IMR-90 (cell line): ENCODE measurements around the gene TMEM45B. TPM values are rescaled to one million over a fixed set of nuclear protein-coding genes. Genes with fewer than 3 reads are reported as not detected.
"Not testable (repeated sequence)": the region's sequence is repeated elsewhere in the genome, so short reads cannot be mapped to it uniquely, and the experiment has no call there.

ENCODE experiments used
- ATAC-seq: fragments of 200-7000 bp; cut with Tn5 transposase; 2 replicates; pipeline ENCODE4 v1.9.1; 2020; ENCODE audit warnings: low read depth, mild to moderate bottlenecking, moderate library complexity
- BruUV-seq: library from RNA; stranded (reverse); fragments of 400-500 nt; replicated peaks from 2 replicates; lab custom pipeline; 2021; lab: Mats Ljungman, UMichigan
- CTCF ChIA-PET: fragments of 300-600 bp; formaldehyde crosslinking; extraction: SDS; loops from one replicate; lab custom pipeline; 2021; ENCODE audit warnings: antibody characterized with exemption; lab: Yijun Ruan, JAX
- POLR2A ChIA-PET: fragments of 300-600 bp; sonication (Branson Sonifier 250); formaldehyde crosslinking; loops from one replicate; lab custom pipeline; 2022; ENCODE audit warnings: antibody characterized with exemption; ENCODE audit not compliant: unreplicated experiment; lab: Charles Lee
- DNase-seq: peaks from one replicate; pipeline ENCODE4 v3.0.0; 2013
- H2AFZ ChIP-seq: replicated peaks from 2 replicates; pipeline ENCODE3; 2013; ENCODE audit warnings: low read length, mild to moderate bottlenecking; ENCODE audit not compliant: poor library complexity
- H2AK5ac ChIP-seq: 2 replicates; pipeline ENCODE4 v1.6.1; 2013; ENCODE audit warnings: low read depth, low read length, inconsistent platforms
- H2AK9ac ChIP-seq: replicated peaks from 2 replicates; pipeline ENCODE3; 2013; ENCODE audit warnings: mild to moderate bottlenecking, low read depth, low read length, moderate library complexity; ENCODE audit not compliant: poor library complexity
- H2BK120ac ChIP-seq: 2 replicates; pipeline ENCODE4 v1.6.1; 2013; ENCODE audit warnings: low read depth, low read length, inconsistent platforms
- H2BK15ac ChIP-seq: 3 replicates; pipeline ENCODE4 v1.6.1; 2013; ENCODE audit warnings: low read depth, low read length, inconsistent platforms
- H2BK20ac ChIP-seq: 2 replicates; pipeline ENCODE4 v1.6.1; 2013; ENCODE audit warnings: low read depth, mild to moderate bottlenecking, inconsistent platforms, low read length, moderate library complexity
- H2BK5ac ChIP-seq: 2 replicates; pipeline ENCODE4 v1.6.1; 2013; ENCODE audit warnings: mild to moderate bottlenecking, low read depth, low read length, inconsistent platforms; ENCODE audit not compliant: poor library complexity, severe bottlenecking
- H3K14ac ChIP-seq: replicated peaks from 2 replicates; pipeline ENCODE4 v1.6.1; 2013; ENCODE audit warnings: low read depth, low read length, inconsistent platforms
- H3K18ac ChIP-seq: 2 replicates; pipeline ENCODE4 v1.6.1; 2013; ENCODE audit warnings: low read depth, low read length, control low read depth
- H3K23ac ChIP-seq: 2 replicates; pipeline ENCODE4 v1.6.1; 2013; ENCODE audit warnings: low read depth, low read length, inconsistent platforms
- H3K27ac ChIP-seq: 2 replicates; pipeline ENCODE4 v1.5.1; 2013; ENCODE audit warnings: mild to moderate bottlenecking, control low read depth, low read length; ENCODE audit not compliant: insufficient read depth
- H3K27me3 ChIP-seq: 2 replicates; pipeline ENCODE4 v1.6.1; 2013; ENCODE audit warnings: low read length; ENCODE audit not compliant: control insufficient read depth, insufficient read depth
- H3K36me3 ChIP-seq: 2 replicates; pipeline ENCODE4 v1.6.1; 2013; ENCODE audit warnings: low read length, mixed read lengths; ENCODE audit not compliant: control insufficient read depth, insufficient read depth
- H3K4ac ChIP-seq: 2 replicates; pipeline ENCODE4 v1.6.1; 2013; ENCODE audit warnings: low read depth, low read length, inconsistent platforms
- H3K4me1 ChIP-seq: 2 replicates; pipeline ENCODE4 v1.6.1; 2013; ENCODE audit warnings: low read length, mixed read lengths; ENCODE audit not compliant: control insufficient read depth, insufficient read depth
- H3K4me2 ChIP-seq: 2 replicates; pipeline ENCODE4 v1.6.1; 2013; ENCODE audit warnings: low read depth, mild to moderate bottlenecking, control low read depth, low read length, moderate library complexity
- H3K4me3 ChIP-seq: 2 replicates; pipeline ENCODE4 v1.5.1; 2013; ENCODE audit warnings: low read depth, mild to moderate bottlenecking, control low read depth, low read length, moderate library complexity; ENCODE audit not compliant: insufficient read depth
- H3K56ac ChIP-seq: 2 replicates; pipeline ENCODE4 v1.6.1; 2013; ENCODE audit warnings: low read length, inconsistent platforms; ENCODE audit not compliant: insufficient read depth; ENCODE audit errors: extremely low read depth
- H3K79me1 ChIP-seq, 2 experiments: 2 replicates each; pipeline ENCODE4 v1.6.1; 2013; ENCODE audit warnings: low read length in 2 of 2, inconsistent platforms in 1 of 2, low read depth in 1 of 2
- H3K9ac ChIP-seq: 2 replicates; pipeline ENCODE4 v1.6.1; 2013; ENCODE audit warnings: low read depth, low read length, control low read depth
- H3K9me1 ChIP-seq: 2 replicates; pipeline ENCODE4 v1.6.1; 2013; ENCODE audit warnings: low read length, inconsistent platforms; ENCODE audit not compliant: insufficient read depth
- H3K9me3 ChIP-seq: 2 replicates; pipeline ENCODE4 v1.6.1; 2013; ENCODE audit warnings: low read length; ENCODE audit not compliant: control insufficient read depth, insufficient read depth
- H4K20me1 ChIP-seq: 2 replicates; pipeline ENCODE4 v1.6.1; 2013; ENCODE audit warnings: low read length, inconsistent platforms; ENCODE audit not compliant: insufficient read depth
- H4K5ac ChIP-seq: 2 replicates; pipeline ENCODE4 v1.6.1; 2013; ENCODE audit warnings: mild to moderate bottlenecking, low read depth, low read length, control low read depth
- H4K8ac ChIP-seq, 2 experiments: 2 replicates each; pipeline ENCODE4 v1.6.1; 2013; ENCODE audit warnings: low read depth in 2 of 2, low read length in 2 of 2, control low read depth in 1 of 2, inconsistent platforms in 1 of 2
- H4K91ac ChIP-seq: 2 replicates; pipeline ENCODE4 v1.6.1; 2013; ENCODE audit warnings: low read depth, low read length, inconsistent platforms; ENCODE audit not compliant: insufficient read depth
- FOS ChIP-seq: fragments of 150-350 bp; IDR thresholded peaks from 2 replicates; pipeline ENCODE4 v1.6.1; 2016; ENCODE audit warnings: low read depth, low read length
- MAFK ChIP-seq: IDR thresholded peaks from 2 replicates; pipeline ENCODE4 v1.6.1; 2012; ENCODE audit warnings: low read depth, low read length, improper control_type of control experiment
- MAZ ChIP-seq: IDR thresholded peaks from 2 replicates; pipeline ENCODE4 v1.6.1; 2012; ENCODE audit warnings: low read depth, mild to moderate bottlenecking, low read length, improper control_type of control experiment, moderate library complexity, borderline replicate concordance
- NFE2L2 ChIP-seq: fragments of 150-350 bp; IDR thresholded peaks from 2 replicates; pipeline ENCODE4 v1.6.1; 2016; ENCODE audit warnings: low read depth, mild to moderate bottlenecking, low read length
- POLR2A ChIP-seq: IDR thresholded peaks from 2 replicates; pipeline ENCODE4 v1.6.1; 2012; ENCODE audit warnings: mild to moderate bottlenecking, low read depth, low read length
- RAD21 ChIP-seq: IDR thresholded peaks from 2 replicates; pipeline ENCODE4 v1.6.1; 2012; ENCODE audit warnings: low read length, improper control_type of control experiment
- SMC3 ChIP-seq: fragments of 150-350 bp; IDR thresholded peaks from 2 replicates; pipeline ENCODE4 v1.6.1; 2016; ENCODE audit warnings: low read depth, mild to moderate bottlenecking, antibody characterized with exemption, low read length, moderate library complexity
- WGBS, 2 experiments: methylation state at CpG; one replicate each; pipeline versions ENCODE4 v1.1.5 to v1.1.7; 2013; ENCODE audit warnings: missing lambda C conversion rate in 2 of 2; ENCODE audit not compliant: insufficient read length in 1 of 2; ENCODE audit errors: extremely low coverage in 2 of 2; 5-methylcytosine and 5-hydroxymethylcytosine counted together
- dilution Hi-C: fragments of 300-500 bp; cut with HindIII; formaldehyde crosslinking; loops from one replicate; pipeline ENCODE4 v1.14.3; 2018; ENCODE audit warnings: low sequenced_read_pairs; ENCODE audit not compliant: unreplicated experiment
- in situ Hi-C: fragments of 300-500 bp; cut with MboI; formaldehyde crosslinking; loops from 3 replicates; pipeline ENCODE4 v1.14.3; 2019; ENCODE audit warnings: low sequenced_read_pairs, inconsistent platforms, mixed read lengths
- intact Hi-C: fragments of 100-400 bp; cut with micrococcal nuclease; formaldehyde crosslinking; loops from 2 replicates; pipeline ENCODE4 v1.10.0; 2022
- polyA plus RNA-seq, 3 experiments: library from polyadenylated mRNA; depleted of rRNA; stranded (reverse); fragments of >200 nt; gene quantifications; 2 replicates each; pipeline ENCODE4 v1.2.3, GENCODE V29; 2012; ENCODE audit warnings: low replicate concordance in 1 of 3
- total RNA-seq: library from RNA; depleted of rRNA; stranded (reverse); fragments of >200 nt; gene quantifications from 2 replicates; pipeline ENCODE4 v1.2.3, GENCODE V29; 2012
- TF ChIP-seq, protein P1 (sequence below): fragments of 150-350 bp; IDR thresholded peaks from 2 replicates; pipeline ENCODE4 v1.6.1; 2017; ENCODE audit warnings: mild to moderate bottlenecking, antibody characterized with exemption, low read length, low read depth

TMEM45B gene
- total and polyA plus RNA-seq, 2 of the 4 experiments (the other 2 are of a cell fraction), result not detected

DNA sequence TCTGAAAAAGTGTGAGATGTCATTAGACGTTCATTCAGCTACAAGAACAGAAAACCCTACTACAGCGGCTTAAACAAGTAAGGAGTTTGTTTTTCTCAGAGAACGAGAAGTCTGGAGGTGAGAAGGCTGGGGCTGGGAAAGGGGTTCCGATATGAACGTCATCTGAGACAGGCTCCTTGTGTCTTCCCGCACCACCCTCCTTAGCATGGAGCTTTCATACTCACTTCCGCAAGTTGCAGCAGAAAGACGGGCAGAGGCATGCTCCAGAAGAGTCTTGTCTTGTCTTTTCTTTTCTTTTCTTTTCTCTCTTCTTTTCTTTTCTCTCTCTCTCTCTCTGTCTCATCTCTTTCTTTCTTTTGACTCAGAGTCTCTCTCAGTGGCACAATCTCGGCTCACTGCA lies 3.6 kb downstream of the TMEM45B start:
- no peak overlapping the region for H3K56ac ChIP-seq
- H3K4me2 ChIP-seq, result no peak overlapping the region
- H4K20me1 ChIP-seq, result no peaks in the 10 kb centered on the region
- H3K27ac ChIP-seq, result no peak overlapping the region
- ChIA-PET POLR2A (no interaction called here), CTCF (no interaction called here)
- H2BK120ac ChIP-seq, result no peak overlapping the region
- no peak overlapping the region for H4K5ac ChIP-seq
- H2AFZ ChIP-seq, result no peak overlapping the region
- H4K91ac ChIP-seq, result no peak overlapping the region
- WGBS, 2 experiments, result 60% methylated on average over 1 of the region's 9 CpGs; no CpG with 5 or more reads in 1 of the 2 experiments
- H2AK9ac ChIP-seq, result no peak overlapping the region
- peaks cover 21% of the 10 kb centered on the region for H3K27me3 ChIP-seq
- H3K4me1 ChIP-seq, result no peaks in the 10 kb centered on the region
- H3K23ac ChIP-seq, result no peak overlapping the region
- DNase-seq, result no peak
- no peak overlapping the region for H2BK5ac ChIP-seq
- no peak for TF ChIP-seq SMC3
- TF ChIP-seq, protein P1, sequence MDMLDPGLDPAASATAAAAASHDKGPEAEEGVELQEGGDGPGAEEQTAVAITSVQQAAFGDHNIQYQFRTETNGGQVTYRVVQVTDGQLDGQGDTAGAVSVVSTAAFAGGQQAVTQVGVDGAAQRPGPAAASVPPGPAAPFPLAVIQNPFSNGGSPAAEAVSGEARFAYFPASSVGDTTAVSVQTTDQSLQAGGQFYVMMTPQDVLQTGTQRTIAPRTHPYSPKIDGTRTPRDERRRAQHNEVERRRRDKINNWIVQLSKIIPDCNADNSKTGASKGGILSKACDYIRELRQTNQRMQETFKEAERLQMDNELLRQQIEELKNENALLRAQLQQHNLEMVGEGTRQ, result no peak
- no peak for TF ChIP-seq MAZ
- TF ChIP-seq NFE2L2, result no peak
- no peak for TF ChIP-seq FOS
- TF ChIP-seq POLR2A, result no peak
- TF ChIP-seq RAD21, result no peak
- TF ChIP-seq MAFK, result no peak
- H3K79me1 ChIP-seq, result no peaks in the 10 kb centered on the region
- no peak overlapping the region for H3K18ac ChIP-seq
- no peak overlapping the region for H2BK20ac ChIP-seq
- no peak overlapping the region for H2BK15ac ChIP-seq
- ATAC-seq, result no peak
- no peak overlapping the region for H3K14ac ChIP-seq
- H4K8ac ChIP-seq, result no peak overlapping the region
- H3K36me3 ChIP-seq, result no peaks in the 10 kb centered on the region
- H3K9ac ChIP-seq, result no peak overlapping the region
- in situ Hi-C loops, result no loop called here
- H3K9me3 ChIP-seq, result 0 out of 2 replicates have a peak, but pooled peaks cover 2% of the 10 kb centered on the region
- intact Hi-C loops, result no loop called here
- H3K9me1 ChIP-seq, result no peaks in the 10 kb centered on the region
- no TSS peak for BruUV-seq
- H2AK5ac ChIP-seq, result no peak overlapping the region
- dilution Hi-C loops, result no loop called here
- no peak overlapping the region for H3K4ac ChIP-seq
- H3K4me3 ChIP-seq, result no peak overlapping the region

DNA sequence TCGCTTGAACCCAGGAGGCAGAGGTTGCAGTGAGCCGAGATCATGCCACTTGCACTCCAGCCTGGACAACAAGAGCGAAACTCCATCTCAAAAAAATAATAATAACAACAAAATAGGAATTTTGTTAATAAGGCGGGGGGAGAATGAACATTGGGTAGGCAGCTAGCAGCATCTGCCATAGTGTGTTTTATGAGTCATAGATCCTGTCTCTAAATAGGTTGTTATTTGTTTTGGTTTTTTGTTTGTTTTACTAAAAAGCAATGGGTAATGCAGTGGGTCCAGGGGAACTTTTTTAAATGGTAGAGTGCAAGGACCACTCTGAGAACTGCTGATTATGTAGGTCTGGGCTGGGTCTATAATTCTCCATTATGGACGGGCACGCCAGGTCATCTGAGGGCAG lies 4.6 kb downstream of the TMEM45B start:
- H4K5ac ChIP-seq, CTCF ChIA-PET, H3K79me1 ChIP-seq, intact Hi-C loops, H3K4me1 ChIP-seq, DNase-seq, H3K4ac ChIP-seq, H4K91ac ChIP-seq, H3K4me3 ChIP-seq, H3K9me1 ChIP-seq, H2AK9ac ChIP-seq, BruUV-seq, POLR2A ChIA-PET, H3K56ac ChIP-seq, H4K20me1 ChIP-seq, H2AK5ac ChIP-seq, H3K23ac ChIP-seq, in situ Hi-C loops, H3K18ac ChIP-seq, H2BK5ac ChIP-seq, H3K36me3 ChIP-seq, ATAC-seq, H3K14ac ChIP-seq, H2BK20ac ChIP-seq, H3K9me3 ChIP-seq, H3K27ac ChIP-seq, H2BK120ac ChIP-seq, H2AFZ ChIP-seq, H4K8ac ChIP-seq, H2BK15ac ChIP-seq, H3K9ac ChIP-seq, H3K4me2 ChIP-seq, dilution Hi-C loops: not testable (repeated sequence)
- peaks cover 17% of the 10 kb centered on the region for H3K27me3 ChIP-seq
- WGBS, 2 experiments, result no CpG with 5 or more reads among the region's 6 CpGs
